GM18867 (cell line): ENCODE data around the gene GARIN5A.

Experiments
- ATAC-seq: cut with Tn5 transposase; IDR thresholded peaks from one replicate; pipeline ENCODE4 v1.9.1; 2021; ENCODE audit warnings: mild to moderate bottlenecking, moderate library complexity; ENCODE audit not compliant: unreplicated experiment

The GARIN5A gene

GRCh38 chr19:50509366-50509765 is 32.7 kb upstream of the GARIN5A start:
- ATAC-seq = no peak

- ATAC-seq = no peak
Observed at GRCh38 chr19:50508843-50509190, 32.2 kb upstream of the GARIN5A start.

- ATAC-seq = no peak
Observed at GRCh38 chr19:50507376-50507775, 30.7 kb upstream of the GARIN5A start.

- ATAC-seq = no peak
Observed at GRCh38 chr19:50506700-50507099, 30.1 kb upstream of the GARIN5A start.

DNA sequence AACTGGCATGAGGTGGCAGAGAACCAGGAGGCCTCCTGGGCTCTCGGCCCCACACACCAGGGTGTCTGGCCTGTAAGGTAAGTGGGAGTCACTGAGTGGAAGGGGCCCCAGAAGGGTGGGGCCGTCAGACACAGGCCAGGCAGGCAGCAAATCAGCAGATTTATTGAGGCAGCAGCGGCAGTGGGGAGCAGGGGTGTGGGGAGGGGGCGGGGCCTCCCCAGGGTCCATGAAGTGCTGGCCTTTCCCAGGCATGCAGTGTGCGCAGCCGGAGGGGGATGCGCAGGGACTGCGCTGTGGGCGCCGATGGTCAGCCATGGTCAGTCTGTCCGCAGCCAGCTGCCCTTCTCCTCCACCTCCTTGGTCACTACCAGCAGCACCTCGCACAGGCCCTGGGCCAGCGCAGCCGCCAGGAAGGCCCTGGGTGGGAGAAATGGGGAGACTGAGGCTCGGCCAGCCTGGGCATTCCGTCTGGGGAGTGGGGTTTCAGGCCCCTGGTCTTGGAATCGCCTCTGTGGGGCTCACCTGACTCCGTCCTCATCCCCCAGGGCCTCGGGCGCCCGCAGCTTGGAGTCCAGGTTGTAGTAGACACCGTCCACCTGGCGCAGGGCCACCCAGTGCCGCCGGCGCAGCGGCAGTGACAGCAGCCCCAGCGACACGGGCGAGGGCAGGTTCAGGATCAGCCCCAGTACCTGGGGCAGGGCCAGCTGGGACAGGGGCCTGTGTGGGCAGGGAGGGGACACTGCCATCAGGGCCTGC is 29.4 kb upstream of the GARIN5A start:
- no peak for ATAC-seq

GRCh38 chr19:50501568-50502475 is 25.2 kb upstream of the GARIN5A start:
- ATAC-seq = no peak

DNA sequence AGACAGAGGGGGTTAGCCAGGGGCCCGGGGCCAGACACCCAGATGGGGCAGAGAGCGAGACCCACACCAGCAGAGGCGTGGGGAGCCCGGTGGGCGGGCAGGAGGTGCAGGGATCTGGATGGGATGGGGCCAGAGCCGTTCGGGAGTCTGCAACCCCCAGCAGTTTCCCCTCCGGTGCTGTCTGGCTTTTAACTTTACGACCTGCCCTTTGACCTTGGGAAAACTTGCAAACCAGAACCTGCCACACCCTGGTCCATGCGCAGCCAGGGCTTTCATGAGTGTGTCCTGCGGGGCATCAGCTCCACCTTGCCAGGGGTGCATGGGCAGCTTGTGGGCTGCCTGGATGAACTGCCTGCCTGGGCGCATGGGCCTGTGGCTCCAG is 24.5 kb upstream of the GARIN5A start:
- no peak for ATAC-seq

GRCh38 chr19:50500753-50501151 is 24.1 kb upstream of the GARIN5A start:
- ATAC-seq = no peak

DNA sequence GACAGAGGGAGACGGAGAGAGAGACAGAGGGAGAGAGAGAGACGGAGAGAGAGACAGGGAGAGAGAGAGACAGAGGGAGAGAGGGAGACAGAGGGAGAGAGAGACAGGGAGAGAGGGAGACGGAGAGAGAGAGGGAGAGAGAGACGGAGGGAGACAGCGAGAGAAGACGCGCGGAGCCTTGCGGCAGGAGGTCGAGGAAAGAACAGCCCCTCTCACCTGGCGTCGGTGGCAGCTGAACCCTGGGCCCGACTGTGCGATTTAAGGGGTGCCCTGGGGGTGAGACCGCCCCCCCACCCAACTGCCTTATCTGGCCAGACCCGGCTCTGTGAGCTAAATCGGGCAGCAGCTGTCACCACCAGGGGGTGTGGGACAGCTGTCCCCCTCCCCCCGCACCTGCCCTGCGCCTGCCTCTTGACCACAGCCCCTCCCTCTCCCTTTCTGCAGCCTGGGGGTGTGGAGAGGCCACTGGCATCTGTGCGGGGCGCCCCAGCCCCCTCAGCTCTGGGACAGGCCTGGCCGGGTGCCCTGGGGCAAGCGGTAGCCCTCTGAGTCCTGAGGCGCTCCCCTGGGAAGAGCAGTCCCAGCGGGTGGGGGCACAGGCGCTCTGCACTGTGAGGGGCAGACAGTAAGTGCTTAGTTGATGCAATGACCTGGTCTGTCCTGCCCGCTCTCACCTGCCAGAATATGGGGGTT is 23.6 kb upstream of the GARIN5A start:
- ATAC-seq = no peak

GRCh38 chr19:50498219-50499056 is 21.8 kb upstream of the GARIN5A start:
- no peak for ATAC-seq

DNA sequence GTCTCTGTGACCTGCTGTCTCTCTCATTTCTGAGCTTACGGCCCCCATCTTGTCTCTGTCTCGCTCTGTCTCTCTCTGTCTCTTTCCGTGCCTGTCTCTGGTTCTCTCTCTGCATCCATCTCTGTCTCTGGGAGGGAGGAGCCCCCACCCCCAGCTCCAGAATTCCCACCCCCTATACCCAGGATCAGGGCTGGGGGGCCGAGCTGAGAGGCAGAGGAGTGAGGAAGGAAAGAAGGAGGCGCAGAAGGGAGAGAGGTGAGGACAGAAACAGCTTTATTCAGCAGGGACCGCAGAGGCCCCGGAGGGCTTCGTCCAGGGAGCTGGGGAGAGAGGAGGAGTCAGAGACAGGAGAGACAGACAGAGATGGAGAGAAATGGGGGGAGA is 20.4 kb upstream of the GARIN5A start:
- ATAC-seq = no peak

- no peak for ATAC-seq
Observed at GRCh38 chr19:50496189-50497021, 19.8 kb upstream of the GARIN5A start.

GRCh38 chr19:50495020-50495531 is 18.4 kb upstream of the GARIN5A start:
- no peak for ATAC-seq

GRCh38 chr19:50494186-50495019 is 17.8 kb upstream of the GARIN5A start:
- no peak for ATAC-seq

DNA sequence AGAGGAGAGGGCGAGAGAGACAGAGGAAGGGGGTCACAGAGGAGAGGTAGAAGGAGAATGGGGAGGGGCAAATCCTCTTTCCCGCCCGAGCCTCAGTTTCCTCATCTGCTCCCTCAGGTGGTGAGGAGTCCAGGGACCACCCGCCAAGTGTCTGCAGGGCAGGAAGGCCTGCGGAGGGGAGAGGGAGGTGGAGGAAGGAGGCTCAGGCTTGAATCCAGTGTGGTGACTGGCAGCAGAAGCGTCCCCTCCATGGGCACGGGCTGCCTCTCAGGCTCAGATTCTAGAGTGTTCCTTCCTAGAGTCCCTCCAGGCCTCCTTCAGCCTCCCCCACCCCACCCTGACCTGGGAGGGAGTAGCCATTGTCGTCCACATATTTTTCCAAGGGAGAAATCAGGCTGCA is 16.5 kb upstream of the GARIN5A start:
- no peak for ATAC-seq

GRCh38 chr19:50492303-50493052 is 15.8 kb upstream of the GARIN5A start:
- no peak for ATAC-seq

DNA sequence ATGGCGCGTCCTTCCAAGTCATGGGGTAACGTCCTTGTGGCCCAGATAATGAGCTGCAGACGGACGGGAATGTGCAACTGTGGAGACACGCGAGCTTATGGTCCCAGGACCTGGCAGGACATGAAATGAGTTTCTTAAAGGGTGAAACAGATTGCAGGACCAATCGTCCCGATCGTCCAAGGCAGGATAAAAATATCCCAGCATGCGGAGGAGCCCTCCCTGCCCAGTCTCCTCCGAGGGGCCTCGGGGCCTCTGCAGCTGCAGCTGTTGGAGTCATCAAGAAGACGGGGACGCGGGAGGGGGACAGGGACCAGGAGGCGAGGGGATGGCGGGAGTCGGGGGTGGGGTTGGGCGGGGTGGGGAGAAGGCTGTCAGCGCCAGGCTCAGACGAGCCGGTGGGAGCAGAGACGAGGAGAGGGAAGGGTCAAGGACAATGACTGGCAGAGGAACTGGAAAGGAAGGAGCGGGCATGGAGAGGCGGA is 14.4 kb upstream of the GARIN5A start:
- ATAC-seq = no peak

DNA sequence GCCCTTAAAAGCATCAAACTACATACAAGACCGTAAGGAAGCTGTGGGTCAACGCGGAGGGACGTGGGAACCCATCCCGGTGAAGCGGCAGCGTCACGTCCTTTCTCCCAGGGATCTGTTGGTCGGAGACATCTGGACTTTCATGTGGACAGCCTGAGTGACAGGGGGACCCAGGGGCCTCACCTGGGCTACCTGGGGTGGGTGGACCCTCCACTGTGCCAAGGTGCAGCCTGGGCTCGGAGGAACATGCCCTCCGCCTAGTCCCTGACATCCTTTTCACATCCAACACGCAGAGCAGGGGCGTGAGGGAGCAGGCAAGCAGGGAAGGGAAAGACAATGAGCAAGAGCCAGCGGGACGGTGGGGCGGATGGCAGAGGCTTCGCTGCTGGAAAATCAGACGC is 13.8 kb upstream of the GARIN5A start:
- no peak for ATAC-seq
